ENCODE measurements around the gene THOP1. TPM values are rescaled to one million over a fixed set of nuclear protein-coding genes. Genes with fewer than 3 reads are reported as not detected.

THOP1 gene
- total and polyA plus RNA-seq, 7 donors, result 46.0 to 92.2 (median 59.0) TPM

DNA sequence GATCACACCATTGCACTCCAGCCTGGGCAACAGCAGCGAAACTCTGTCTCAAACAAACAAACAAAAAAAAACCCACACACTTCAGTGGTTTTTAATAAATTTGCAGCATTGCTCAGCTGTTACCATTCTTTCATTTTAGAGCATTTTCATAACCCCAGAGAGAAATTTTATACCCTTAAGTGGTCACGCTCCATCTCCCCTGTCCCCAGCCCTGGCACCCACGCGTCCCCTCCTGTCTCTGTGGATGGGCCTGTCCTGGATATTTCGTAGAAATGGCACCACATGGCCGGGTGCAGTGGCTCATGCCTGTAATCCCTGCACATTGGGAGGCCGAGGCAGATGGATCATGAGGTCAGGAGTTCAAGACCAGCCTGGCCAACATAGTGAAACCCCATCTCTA is 7.8 kb downstream of the THOP1 start:
- Histone ChIP-seq H3K36me3 (ENCODE audit: insufficient read depth in 1 of 2, low read depth in 1 of 2) (peaks cover 3 to 43% of the 10 kb centered on the region in 2 donors), H3K27me3 (ENCODE audit: insufficient read depth in 3 of 3, low read length in 2 of 3) (no peaks in the 10 kb centered on the region), H3K27ac (no peak overlapping the region), H3K9me3 (no peaks in the 10 kb centered on the region), H3K4me3 (no peak overlapping the region), H3K4me1 (peaks cover under 1% of the 10 kb centered on the region)
- intact Hi-C loops (cut with DNase I), result no loop called here
- WGBS, 3 donors, result 81 to 84% (median 83%) methylated on average over 7 of the region's 7 CpGs
- ATAC-seq (no peak), DNase-seq (no peak)
- TF ChIP-seq, protein P1, sequence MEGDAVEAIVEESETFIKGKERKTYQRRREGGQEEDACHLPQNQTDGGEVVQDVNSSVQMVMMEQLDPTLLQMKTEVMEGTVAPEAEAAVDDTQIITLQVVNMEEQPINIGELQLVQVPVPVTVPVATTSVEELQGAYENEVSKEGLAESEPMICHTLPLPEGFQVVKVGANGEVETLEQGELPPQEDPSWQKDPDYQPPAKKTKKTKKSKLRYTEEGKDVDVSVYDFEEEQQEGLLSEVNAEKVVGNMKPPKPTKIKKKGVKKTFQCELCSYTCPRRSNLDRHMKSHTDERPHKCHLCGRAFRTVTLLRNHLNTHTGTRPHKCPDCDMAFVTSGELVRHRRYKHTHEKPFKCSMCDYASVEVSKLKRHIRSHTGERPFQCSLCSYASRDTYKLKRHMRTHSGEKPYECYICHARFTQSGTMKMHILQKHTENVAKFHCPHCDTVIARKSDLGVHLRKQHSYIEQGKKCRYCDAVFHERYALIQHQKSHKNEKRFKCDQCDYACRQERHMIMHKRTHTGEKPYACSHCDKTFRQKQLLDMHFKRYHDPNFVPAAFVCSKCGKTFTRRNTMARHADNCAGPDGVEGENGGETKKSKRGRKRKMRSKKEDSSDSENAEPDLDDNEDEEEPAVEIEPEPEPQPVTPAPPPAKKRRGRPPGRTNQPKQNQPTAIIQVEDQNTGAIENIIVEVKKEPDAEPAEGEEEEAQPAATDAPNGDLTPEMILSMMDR (IDR thresholded peaks at IDR 0.05), result no peak

DNA sequence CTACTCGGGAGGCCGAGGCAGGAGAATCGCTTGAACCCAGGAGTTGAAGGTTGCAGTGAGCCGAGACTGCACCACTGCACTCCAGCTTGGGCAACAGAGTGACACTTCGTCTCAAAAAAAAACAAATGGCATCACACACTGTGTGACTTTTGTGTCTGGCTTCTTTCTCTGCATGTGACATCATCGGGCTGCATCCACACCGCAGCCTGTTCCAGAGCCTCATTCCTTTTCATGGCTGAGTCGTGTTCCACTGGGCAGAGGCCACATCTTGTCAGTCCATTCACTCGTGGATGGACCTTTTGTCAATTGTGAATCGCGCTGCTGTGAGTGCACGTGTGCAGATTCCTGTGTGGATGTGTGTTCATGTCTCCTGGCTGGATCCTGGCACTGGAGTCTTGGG is 8.3 kb downstream of the THOP1 start:
- H3K27ac ChIP-seq, result no peak overlapping the region
- ATAC-seq (no peak), DNase-seq (no peak)
- 95 to 97% (median 97%) methylated on average over 12 of the region's 12 CpGs for WGBS, 3 donors
- TF ChIP-seq, protein P1 (IDR thresholded peaks at IDR 0.05), result no peak
- no peaks in the 10 kb centered on the region for H3K27me3 ChIP-seq (ENCODE audit: insufficient read depth in 3 of 3, low read length in 2 of 3)
- intact Hi-C loops (cut with DNase I), result no loop called here
- H3K4me1 ChIP-seq, result peaks cover 4% of the 10 kb centered on the region
- no peaks in the 10 kb centered on the region for H3K9me3 ChIP-seq
- no peak overlapping the region for H3K4me3 ChIP-seq
- H3K36me3 ChIP-seq (ENCODE audit: insufficient read depth in 1 of 2, low read depth in 1 of 2), result peaks cover 3 to 43% of the 10 kb centered on the region in 2 donors

DNA sequence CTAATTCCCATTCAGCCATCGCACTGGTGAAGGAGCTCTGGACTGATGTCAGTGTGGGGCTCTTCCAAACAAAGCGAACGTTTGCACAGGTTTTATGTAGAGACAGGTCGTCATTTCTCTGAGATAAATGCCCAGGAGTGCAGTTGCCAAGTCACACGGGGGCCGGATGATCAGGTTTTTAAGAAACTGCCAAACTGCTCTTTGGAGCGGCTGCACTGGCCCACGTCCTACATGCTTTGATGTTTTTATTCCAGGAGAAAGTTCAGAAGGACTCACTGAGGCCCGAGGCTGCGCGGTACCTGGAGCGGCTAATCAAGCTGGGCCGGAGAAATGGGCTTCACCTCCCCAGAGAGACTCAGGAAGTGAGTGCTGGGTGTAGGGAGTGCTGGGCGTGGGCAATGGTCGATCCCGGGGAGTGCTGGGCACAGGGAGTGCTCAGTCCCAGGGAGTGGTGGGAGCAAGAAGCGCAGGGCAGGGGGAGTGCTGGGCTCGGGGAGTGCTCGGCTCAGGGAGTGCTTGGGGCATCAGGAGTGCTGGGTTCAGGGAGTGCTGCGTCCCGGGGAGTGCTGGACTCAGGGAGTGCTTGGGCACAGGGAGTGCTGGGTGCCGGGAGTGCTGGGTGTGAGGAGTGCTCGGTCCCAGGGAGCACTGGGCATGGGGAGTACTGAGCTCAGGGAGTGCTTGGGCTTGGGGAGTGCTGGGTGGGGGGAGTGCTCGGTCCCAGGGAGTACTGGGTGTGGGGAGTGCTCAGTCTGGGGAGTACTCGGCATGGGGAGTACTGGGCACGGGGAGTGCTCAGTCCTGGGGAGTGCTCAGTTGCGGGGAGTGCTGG is 10.7 kb downstream of the THOP1 start:
- Histone ChIP-seq H3K27me3 (ENCODE audit: insufficient read depth in 3 of 3, low read length in 2 of 3) (no peaks in the 10 kb centered on the region), H3K9me3 (no peaks in the 10 kb centered on the region), H3K36me3 (ENCODE audit: insufficient read depth in 1 of 2, low read depth in 1 of 2) (peaks cover 3 to 55% of the 10 kb centered on the region in 2 donors), H3K27ac (no peak overlapping the region), H3K4me1 (peaks cover 4% of the 10 kb centered on the region), H3K4me3 (no peak overlapping the region)
- TF ChIP-seq, protein P1 (IDR thresholded peaks at IDR 0.05), result no peak
- peak in 1 of 4 donors; percentile 10 for ATAC-seq
- intact Hi-C loops (cut with DNase I), result no loop called here
- DNase-seq, result no peak
- 92 to 95% (median 92%) methylated on average over 23 to 27 of the region's 27 CpGs for WGBS, 3 donors

DNA sequence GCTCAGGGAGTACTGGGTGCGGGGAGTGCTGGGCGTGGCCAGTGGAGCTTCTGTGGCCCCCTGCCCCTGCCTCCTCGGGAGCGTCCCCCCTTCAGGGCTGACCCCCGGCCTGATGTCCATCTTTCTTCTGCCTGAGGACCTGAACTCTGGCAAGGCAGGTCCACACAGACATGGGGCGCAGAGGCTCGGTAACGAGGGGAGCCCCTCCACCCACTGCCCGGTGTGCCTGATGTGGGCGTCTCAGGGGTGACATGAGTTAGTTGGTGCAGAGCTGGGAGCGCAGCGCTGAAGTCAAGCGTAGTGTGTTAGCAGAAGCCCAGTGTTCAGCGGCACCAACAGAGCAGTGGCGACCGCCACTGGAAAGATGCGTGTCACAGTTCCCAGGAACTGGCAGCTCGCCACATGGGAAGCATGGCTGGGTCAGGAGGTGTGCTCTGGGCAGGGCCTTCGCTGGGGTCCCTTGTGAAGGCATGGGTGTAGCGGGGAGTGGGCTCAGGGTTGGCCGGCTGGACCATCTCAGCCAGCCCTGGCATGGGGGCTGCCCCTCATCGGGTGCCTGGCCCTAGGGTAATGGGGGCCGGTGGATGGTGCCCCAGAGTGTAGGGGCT is 11.5 kb downstream of the THOP1 start:
- ATAC-seq (no peak), DNase-seq (no peak)
- 95 to 98% (median 96%) methylated on average over 19 to 23 of the region's 23 CpGs for WGBS, 3 donors
- intact Hi-C loops (cut with DNase I), result no loop called here
- Histone ChIP-seq H3K27ac (no peak overlapping the region), H3K36me3 (ENCODE audit: insufficient read depth in 1 of 2, low read depth in 1 of 2) (peaks cover 3 to 55% of the 10 kb centered on the region in 2 donors), H3K4me1 (peaks cover 4% of the 10 kb centered on the region), H3K27me3 (ENCODE audit: insufficient read depth in 3 of 3, low read length in 2 of 3) (no peaks in the 10 kb centered on the region), H3K4me3 (no peak overlapping the region), H3K9me3 (no peaks in the 10 kb centered on the region)
- TF ChIP-seq, protein P1 (IDR thresholded peaks at IDR 0.05), result no peak
